ENCODE measurements around the gene F8. TPM values are rescaled to one million over a fixed set of nuclear protein-coding genes. Genes with fewer than 3 reads are reported as not detected.

Gene F8
- total and polyA plus RNA-seq, 9 of the 15 experiments (the other 6 are each of a cell fraction or from before 2014, with no cell fraction given): 0.41 to 3.8 (median 0.91) TPM

GRCh38 chrX:155065035-155065734, 42.7 kb upstream of the F8 start (continued):
- TF ChIP-seq NFE2L1 (tag; IDR thresholded peaks at IDR 0.05; ENCODE audit: borderline replicate concordance, low read depth): no peak
- TF ChIP-seq CHD4 (IDR thresholded peaks at IDR 0.05; ENCODE audit: insufficient read depth, insufficient replicate concordance, low read depth, low read length, poor library complexity, severe bottlenecking): no peak
- TF ChIP-seq ZNF639 (CRISPR knock-in tag; conservative IDR thresholded peaks at IDR 0.05 in 1 of 2, IDR thresholded peaks at IDR 0.05 in 1 of 2): no peak
- no peak for TF ChIP-seq POLR2H (tag; IDR thresholded peaks at IDR 0.05; ENCODE audit: low read depth)
- TF ChIP-seq ATF2 (CRISPR knock-in tag; IDR thresholded peaks at IDR 0.05): no peak
- no peak for TF ChIP-seq ZNF134 (CRISPR knock-in tag; conservative IDR thresholded peaks at IDR 0.05)

Data from K562 (cell line).